ENCODE results near the gene POLR2E. TPM values are rescaled to one million over a fixed set of nuclear protein-coding genes. Genes with fewer than 3 reads are reported as not detected.

The POLR2E gene
- total and polyA plus RNA-seq, 9 of the 15 experiments (the other 6 are each of a cell fraction or from before 2014, with no cell fraction given), result 3.4 to 413 (median 244) TPM

DNA sequence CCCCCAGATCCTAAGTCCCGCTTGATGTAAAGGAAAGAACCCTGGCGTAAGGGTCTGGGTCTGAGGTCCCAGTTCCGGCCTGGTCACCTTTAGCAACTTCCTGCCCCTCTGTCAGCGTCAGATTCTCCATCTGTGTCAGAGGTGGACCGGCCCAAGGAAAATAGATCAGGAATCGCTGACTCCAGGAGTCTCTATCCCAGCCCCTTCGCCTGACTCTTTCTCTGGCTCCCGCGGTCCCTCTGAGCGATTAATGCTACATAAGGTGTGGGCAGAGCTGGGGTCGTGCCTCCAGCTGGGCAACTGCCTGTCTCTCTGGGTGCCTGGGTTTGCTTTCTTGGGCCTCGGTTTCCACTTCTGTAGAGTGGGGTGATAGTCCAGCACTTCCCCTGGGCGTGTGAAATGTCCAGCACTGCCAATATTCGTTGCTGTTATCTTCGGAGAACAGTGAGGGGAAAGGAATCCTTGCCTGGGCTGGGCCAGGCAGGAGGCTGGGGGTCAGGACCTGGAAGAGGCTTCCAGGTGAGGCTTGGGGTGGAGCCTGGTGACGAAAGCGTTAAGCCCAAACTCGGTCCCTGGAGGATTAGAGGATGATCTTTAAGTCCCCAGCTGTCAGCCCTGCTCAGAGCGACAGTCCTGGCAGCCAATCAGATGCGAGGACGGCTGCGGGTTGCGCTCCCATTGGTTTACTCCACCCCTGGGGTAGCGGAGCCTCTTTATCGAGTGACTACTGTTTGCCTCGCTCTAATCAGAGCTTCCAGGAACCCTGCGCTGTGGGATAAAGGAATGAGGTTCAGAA is 54.5 kb downstream of the POLR2E start (continued):
- TF ChIP-seq ARNT (IDR thresholded peaks at IDR 0.05) (peak in 1 of 2 experiments; percentile 68; a peak in 2 of 4 replicates), MCM3 (IDR thresholded peaks at IDR 0.05) (no peak), ZNF584 (CRISPR knock-in tag; IDR thresholded peaks at IDR 0.05; ENCODE audit: low read depth) (no peak), MCM5 (IDR thresholded peaks at IDR 0.05; ENCODE audit: low read depth) (no peak), ZNF583 (CRISPR knock-in tag; IDR thresholded peaks at IDR 0.05) (no peak), ELF4 (CRISPR knock-in tag; IDR thresholded peaks at IDR 0.05) (no peak), NFRKB (IDR thresholded peaks at IDR 0.05; ENCODE audit: low read depth) (no peak), KLF10 (CRISPR knock-in tag; IDR thresholded peaks at IDR 0.05) (no peak), SMC3 (conservative IDR thresholded peaks at IDR 0.05; ENCODE audit: insufficient read depth, low read depth, low read length) (no peak), FOXA1 (IDR thresholded peaks at IDR 0.05; ENCODE audit: borderline replicate concordance) (no peak), ZNF316 (IDR thresholded peaks at IDR 0.05) (no peak), ZNF668 (CRISPR knock-in tag; IDR thresholded peaks at IDR 0.05) (no peak), CHD4 (IDR thresholded peaks at IDR 0.05; ENCODE audit: insufficient read depth, insufficient replicate concordance, low read depth, low read length, poor library complexity, severe bottlenecking) (peak; percentile 89), RFX5 (IDR thresholded peaks at IDR 0.05; ENCODE audit: low read depth, low read length) (no peak)
- TF ChIP-seq, protein P1, sequence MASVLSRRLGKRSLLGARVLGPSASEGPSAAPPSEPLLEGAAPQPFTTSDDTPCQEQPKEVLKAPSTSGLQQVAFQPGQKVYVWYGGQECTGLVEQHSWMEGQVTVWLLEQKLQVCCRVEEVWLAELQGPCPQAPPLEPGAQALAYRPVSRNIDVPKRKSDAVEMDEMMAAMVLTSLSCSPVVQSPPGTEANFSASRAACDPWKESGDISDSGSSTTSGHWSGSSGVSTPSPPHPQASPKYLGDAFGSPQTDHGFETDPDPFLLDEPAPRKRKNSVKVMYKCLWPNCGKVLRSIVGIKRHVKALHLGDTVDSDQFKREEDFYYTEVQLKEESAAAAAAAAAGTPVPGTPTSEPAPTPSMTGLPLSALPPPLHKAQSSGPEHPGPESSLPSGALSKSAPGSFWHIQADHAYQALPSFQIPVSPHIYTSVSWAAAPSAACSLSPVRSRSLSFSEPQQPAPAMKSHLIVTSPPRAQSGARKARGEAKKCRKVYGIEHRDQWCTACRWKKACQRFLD (CRISPR knock-in tag; IDR thresholded peaks at IDR 0.05), result no peak
- TF ChIP-seq, protein P2, sequence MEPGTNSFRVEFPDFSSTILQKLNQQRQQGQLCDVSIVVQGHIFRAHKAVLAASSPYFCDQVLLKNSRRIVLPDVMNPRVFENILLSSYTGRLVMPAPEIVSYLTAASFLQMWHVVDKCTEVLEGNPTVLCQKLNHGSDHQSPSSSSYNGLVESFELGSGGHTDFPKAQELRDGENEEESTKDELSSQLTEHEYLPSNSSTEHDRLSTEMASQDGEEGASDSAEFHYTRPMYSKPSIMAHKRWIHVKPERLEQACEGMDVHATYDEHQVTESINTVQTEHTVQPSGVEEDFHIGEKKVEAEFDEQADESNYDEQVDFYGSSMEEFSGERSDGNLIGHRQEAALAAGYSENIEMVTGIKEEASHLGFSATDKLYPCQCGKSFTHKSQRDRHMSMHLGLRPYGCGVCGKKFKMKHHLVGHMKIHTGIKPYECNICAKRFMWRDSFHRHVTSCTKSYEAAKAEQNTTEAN (CRISPR knock-in tag; IDR thresholded peaks at IDR 0.05), result 0 out of 2 replicates have a peak, but pooled peaks have one; percentile 83
- TF ChIP-seq, protein P3, sequence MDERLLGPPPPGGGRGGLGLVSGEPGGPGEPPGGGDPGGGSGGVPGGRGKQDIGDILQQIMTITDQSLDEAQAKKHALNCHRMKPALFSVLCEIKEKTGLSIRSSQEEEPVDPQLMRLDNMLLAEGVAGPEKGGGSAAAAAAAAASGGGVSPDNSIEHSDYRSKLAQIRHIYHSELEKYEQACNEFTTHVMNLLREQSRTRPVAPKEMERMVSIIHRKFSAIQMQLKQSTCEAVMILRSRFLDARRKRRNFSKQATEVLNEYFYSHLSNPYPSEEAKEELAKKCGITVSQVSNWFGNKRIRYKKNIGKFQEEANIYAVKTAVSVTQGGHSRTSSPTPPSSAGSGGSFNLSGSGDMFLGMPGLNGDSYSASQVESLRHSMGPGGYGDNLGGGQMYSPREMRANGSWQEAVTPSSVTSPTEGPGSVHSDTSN (CRISPR knock-in tag; IDR thresholded peaks at IDR 0.05; ENCODE audit: low read depth), result peak; percentile 99
- TF ChIP-seq, protein P3 (tag; conservative IDR thresholded peaks at IDR 0.05; ENCODE audit: low read depth), result peak; percentile 99
- TF ChIP-seq, protein P4, sequence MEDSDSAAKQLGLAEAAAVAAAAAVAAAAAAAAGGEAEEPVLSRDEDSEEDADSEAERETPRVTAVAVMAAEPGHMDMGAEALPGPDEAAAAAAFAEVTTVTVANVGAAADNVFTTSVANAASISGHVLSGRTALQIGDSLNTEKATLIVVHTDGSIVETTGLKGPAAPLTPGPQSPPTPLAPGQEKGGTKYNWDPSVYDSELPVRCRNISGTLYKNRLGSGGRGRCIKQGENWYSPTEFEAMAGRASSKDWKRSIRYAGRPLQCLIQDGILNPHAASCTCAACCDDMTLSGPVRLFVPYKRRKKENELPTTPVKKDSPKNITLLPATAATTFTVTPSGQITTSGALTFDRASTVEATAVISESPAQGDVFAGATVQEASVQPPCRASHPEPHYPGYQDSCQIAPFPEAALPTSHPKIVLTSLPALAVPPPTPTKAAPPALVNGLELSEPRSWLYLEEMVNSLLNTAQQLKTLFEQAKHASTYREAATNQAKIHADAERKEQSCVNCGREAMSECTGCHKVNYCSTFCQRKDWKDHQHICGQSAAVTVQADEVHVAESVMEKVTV (CRISPR knock-in tag; IDR thresholded peaks at IDR 0.05), result no peak
- TF ChIP-seq, protein P5, sequence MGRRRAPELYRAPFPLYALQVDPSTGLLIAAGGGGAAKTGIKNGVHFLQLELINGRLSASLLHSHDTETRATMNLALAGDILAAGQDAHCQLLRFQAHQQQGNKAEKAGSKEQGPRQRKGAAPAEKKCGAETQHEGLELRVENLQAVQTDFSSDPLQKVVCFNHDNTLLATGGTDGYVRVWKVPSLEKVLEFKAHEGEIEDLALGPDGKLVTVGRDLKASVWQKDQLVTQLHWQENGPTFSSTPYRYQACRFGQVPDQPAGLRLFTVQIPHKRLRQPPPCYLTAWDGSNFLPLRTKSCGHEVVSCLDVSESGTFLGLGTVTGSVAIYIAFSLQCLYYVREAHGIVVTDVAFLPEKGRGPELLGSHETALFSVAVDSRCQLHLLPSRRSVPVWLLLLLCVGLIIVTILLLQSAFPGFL (CRISPR knock-in tag; IDR thresholded peaks at IDR 0.05), result no peak

All from K562 (cell line).